ENCODE measurements around the gene CNTNAP1. TPM values are rescaled to one million over a fixed set of nuclear protein-coding genes. Genes with fewer than 3 reads are reported as not detected.

CNTNAP1 gene
- total RNA-seq, 2 donors from 2014 or later = 0.43 to 4.4 TPM

- peak; percentile 97 for DNase-seq (ENCODE audit: low spot score in 2 of 2)
- peaks cover 0 to 12% of the 10 kb centered on the region in 2 donors for H3K36me3 Mint-ChIP-seq
- ATAC-seq = peak; percentile 87 to 93
- peak within 1 kb of the TSS; percentile 96 to 97 for H3K27ac Mint-ChIP-seq
- H3K9me3 Mint-ChIP-seq = no peaks in the 10 kb centered on the region
These were observed 62.7 kb downstream of the CNTNAP1 start, which contains the start of gene EZH1 for GRCh38 chr17:42744806-42745617. Gene EZH1 (minus strand): TSS chr17:42745040. CDS start chr17:42728941, 16,099 bp downstream.

GRCh38 chr17:42748202-42748907 is 66.0 kb downstream of the CNTNAP1 start:
- Mint-ChIP-seq H3K9me3 (no peaks in the 10 kb centered on the region), H3K36me3 (peaks cover 0 to 12% of the 10 kb centered on the region in 2 donors), H3K27ac (no peak overlapping the region)
- DNase-seq (ENCODE audit: low spot score in 2 of 2) = no peak
- ATAC-seq = no peak

DNA sequence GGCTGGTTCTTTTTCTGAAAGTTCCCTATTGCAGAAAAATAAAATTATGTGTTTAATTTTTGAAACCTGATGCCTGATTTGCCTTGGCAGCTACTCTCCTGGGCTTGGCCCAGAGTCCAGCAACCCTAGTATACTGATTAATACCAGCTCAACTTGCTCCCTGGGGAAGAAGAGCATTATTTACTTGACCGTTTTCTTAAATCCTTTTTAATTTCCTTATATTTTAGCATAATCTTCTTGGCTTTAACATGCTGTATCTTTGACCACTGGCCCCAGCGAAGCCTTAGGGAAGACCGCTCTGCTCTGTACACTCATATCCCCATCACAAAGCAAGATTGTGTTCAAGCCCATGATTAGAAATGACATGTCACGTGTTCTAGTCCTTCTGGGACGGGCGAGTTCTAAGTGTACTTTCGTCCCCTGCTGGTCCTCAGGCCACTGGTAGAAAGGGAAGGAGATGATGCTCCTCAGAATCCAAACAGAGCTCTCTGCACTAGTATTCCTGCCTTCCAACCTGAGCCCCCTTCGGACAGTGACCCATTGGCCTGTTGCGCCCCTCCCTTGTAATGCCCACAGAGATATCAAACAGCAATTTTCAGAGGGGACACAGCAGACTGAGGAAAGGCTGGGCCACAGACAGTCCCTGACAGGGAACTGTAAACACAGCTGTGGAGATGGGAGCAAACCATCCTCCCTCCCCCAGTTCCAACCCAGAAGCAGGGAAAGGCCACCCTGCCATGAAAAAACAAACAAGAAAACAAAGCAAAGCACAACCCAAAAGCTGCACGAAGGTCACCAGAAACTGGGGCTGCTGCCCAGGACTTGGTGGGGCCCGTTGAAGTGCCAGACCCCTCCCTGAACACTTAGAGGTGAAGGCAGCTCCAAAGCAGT is 66.8 kb downstream of the CNTNAP1 start:
- Mint-ChIP-seq H3K36me3 (peaks cover 0 to 8% of the 10 kb centered on the region in 2 donors), H3K9me3 (no peaks in the 10 kb centered on the region), H3K27ac (no peak overlapping the region)
- ATAC-seq (no peak), DNase-seq (ENCODE audit: low spot score in 2 of 2) (no peak)

Other genes starting within 250 kb of the CNTNAP1 start
- 10 to 100 TPM; 14.9 to 25.5 TPM for gene ATP6V0A1, start 223.7 kb upstream of the CNTNAP1 start, total RNA-seq
- gene NAGLU, start 146.3 kb upstream of the CNTNAP1 start, total RNA-seq = 10 to 100 TPM; 13.1 to 16.9 TPM
- gene HSD17B1, start 129.6 kb upstream of the CNTNAP1 start, total RNA-seq = 1 to 10 TPM in 1 of 2 donors, under 1 TPM in 1; 0.76 to 1.7 TPM
- gene COASY, start 120.4 kb upstream of the CNTNAP1 start, total RNA-seq = 100 to 1,000 TPM in 1 of 2 donors, 10 to 100 TPM in 1; 86.4 to 124 TPM
- gene MLX, start 115.4 kb upstream of the CNTNAP1 start, total RNA-seq = 10 to 100 TPM; 44.3 to 60.5 TPM
- 10 to 100 TPM; 24.7 to 52.5 TPM for gene PSMC3IP, start 104.8 kb upstream of the CNTNAP1 start, total RNA-seq
- 10 to 100 TPM; 39.4 to 44.8 TPM for gene RETREG3, start 73.2 kb upstream of the CNTNAP1 start, total RNA-seq
- 100 to 1,000 TPM in 1 of 2 donors, 10 to 100 TPM in 1; 56.3 to 151 TPM for gene TUBG1, start 72.8 kb upstream of the CNTNAP1 start, total RNA-seq
- gene TUBG2, start 23.2 kb upstream of the CNTNAP1 start, total RNA-seq = 10 to 100 TPM; 12.7 to 23.3 TPM
- 1 to 10 TPM; 1.2 to 2.9 TPM for gene PLEKHH3, start 5.5 kb upstream of the CNTNAP1 start, total RNA-seq
- gene CCR10, start 688 bp upstream of the CNTNAP1 start, total RNA-seq = 1 to 10 TPM in 1 of 2 donors, under 1 TPM in 1; 0.78 to 1.0 TPM
- 10 to 100 TPM; 34.2 to 56.9 TPM for gene EZH1, start 62.5 kb downstream of the CNTNAP1 start, total RNA-seq
- not detected for gene RAMP2, start 78.7 kb downstream of the CNTNAP1 start, total RNA-seq
- gene VPS25, start 90.9 kb downstream of the CNTNAP1 start, total RNA-seq = 10 to 100 TPM; 58.4 to 62.2 TPM
- gene WNK4, start 98.1 kb downstream of the CNTNAP1 start, total RNA-seq = 1 to 10 TPM in 1 of 2 donors, under 1 TPM in 1; 0.56 to 1.7 TPM
- 10 to 100 TPM; 14.8 to 32.7 TPM for gene COA3, start 116.2 kb downstream of the CNTNAP1 start, total RNA-seq
- under 1 TPM in 1 of 2 donors, not detected in 1; 0.43 TPM for gene CNTD1, start 116.3 kb downstream of the CNTNAP1 start, total RNA-seq
- gene BECN1, start 141.8 kb downstream of the CNTNAP1 start, total RNA-seq = 10 to 100 TPM; 84.5 to 86.1 TPM
- 10 to 100 TPM; 79.1 to 95.5 TPM for gene PSME3, start 150.9 kb downstream of the CNTNAP1 start, total RNA-seq
- gene AOC2, start 162.0 kb downstream of the CNTNAP1 start, total RNA-seq = 1 to 10 TPM; 3.6 to 6.1 TPM
- 1 to 10 TPM; 3.0 to 5.0 TPM for gene AOC3, start 168.7 kb downstream of the CNTNAP1 start, total RNA-seq
- gene G6PC1, start 218.3 kb downstream of the CNTNAP1 start, total RNA-seq = not detected

Measured in activated naive CD4-positive, alpha-beta T cell treated with anti-CD3 and anti-CD28 coated beads, Interleukin-2, amount 50 U/mL, for 72 hours (primary cell).